ENCODE measurements around the gene RBM39. TPM values are rescaled to one million over a fixed set of nuclear protein-coding genes. Genes with fewer than 3 reads are reported as not detected.

The RBM39 gene
- total and polyA plus RNA-seq, 8 donors, result 98.7 to 426 (median 134) TPM

DNA sequence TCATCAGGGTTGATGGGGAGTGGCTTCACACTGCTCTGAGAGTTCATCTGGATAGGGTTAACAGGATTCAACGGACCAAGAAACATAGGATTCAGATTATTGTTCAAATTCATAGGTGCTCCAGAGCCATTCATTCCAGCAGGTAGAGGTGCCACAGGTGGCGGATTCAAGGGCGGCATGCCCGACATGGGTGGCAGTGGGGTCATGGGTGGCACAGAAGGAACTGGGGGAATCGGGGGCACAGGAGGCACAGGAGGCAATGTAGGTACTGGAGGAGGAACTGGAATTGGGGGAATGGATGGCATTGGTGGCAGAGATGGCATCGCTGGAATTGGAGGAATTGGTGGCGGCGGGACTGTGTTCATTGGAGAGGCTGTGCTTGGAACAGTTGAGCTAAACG lies 87.6 kb downstream of the RBM39 start:
- WGBS, 2 donors, result 95 to 96% methylated on average over 9 of the region's 9 CpGs
- Histone ChIP-seq H3K27ac (no peak overlapping the region), H3K9me3 (no peaks in the 10 kb centered on the region), H3K4me3 (no peak overlapping the region), H3K36me3 (peaks cover 0 to 19% (median 19%) of the 10 kb centered on the region in 3 donors), H3K4me1 (peaks cover 0 to 14% (median 13%) of the 10 kb centered on the region in 3 donors), H3K27me3 (no peaks in the 10 kb centered on the region)
- intact Hi-C loops (cut with DNase I), result no loop called here
- TF ChIP-seq, protein P1, sequence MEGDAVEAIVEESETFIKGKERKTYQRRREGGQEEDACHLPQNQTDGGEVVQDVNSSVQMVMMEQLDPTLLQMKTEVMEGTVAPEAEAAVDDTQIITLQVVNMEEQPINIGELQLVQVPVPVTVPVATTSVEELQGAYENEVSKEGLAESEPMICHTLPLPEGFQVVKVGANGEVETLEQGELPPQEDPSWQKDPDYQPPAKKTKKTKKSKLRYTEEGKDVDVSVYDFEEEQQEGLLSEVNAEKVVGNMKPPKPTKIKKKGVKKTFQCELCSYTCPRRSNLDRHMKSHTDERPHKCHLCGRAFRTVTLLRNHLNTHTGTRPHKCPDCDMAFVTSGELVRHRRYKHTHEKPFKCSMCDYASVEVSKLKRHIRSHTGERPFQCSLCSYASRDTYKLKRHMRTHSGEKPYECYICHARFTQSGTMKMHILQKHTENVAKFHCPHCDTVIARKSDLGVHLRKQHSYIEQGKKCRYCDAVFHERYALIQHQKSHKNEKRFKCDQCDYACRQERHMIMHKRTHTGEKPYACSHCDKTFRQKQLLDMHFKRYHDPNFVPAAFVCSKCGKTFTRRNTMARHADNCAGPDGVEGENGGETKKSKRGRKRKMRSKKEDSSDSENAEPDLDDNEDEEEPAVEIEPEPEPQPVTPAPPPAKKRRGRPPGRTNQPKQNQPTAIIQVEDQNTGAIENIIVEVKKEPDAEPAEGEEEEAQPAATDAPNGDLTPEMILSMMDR (IDR thresholded peaks at IDR 0.05), result no peak
- DNase-seq (no peak), ATAC-seq (no peak), FAIRE-seq (no peak)

DNA sequence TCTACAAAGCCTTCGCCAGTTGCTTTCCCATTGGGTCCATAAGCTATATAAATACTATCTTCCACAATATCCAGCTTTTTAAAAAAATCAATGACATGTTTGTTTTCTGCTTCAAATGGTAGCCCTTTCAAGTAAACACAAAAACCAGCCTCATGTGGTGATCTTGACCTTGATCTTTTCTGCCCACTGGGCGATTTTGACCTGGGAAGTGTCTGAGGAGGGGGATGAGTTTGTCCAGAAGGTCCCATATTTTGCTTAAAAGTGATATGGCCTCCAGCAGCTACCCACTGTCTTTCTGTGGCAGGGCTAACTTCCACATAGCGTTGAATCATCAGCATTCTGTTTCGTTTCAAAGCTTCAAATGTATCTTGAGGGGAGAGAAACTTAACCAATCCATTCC lies 88.2 kb downstream of the RBM39 start:
- TF ChIP-seq, protein P1 (IDR thresholded peaks at IDR 0.05), result no peak
- no peaks in the 10 kb centered on the region for H3K9me3 ChIP-seq
- H3K27me3 ChIP-seq, result no peaks in the 10 kb centered on the region
- intact Hi-C loops (cut with DNase I), result no loop called here
- no peak for DNase-seq
- no peak overlapping the region for H3K4me3 ChIP-seq
- no peak for FAIRE-seq
- H3K27ac ChIP-seq, result no peak overlapping the region
- no peak for ATAC-seq
- 89 to 90% methylated on average over 4 of the region's 4 CpGs for WGBS, 2 donors
- H3K4me1 ChIP-seq, result peaks cover 0 to 11% (median 8%) of the 10 kb centered on the region in 3 donors
- peaks cover 0 to 19% (median 19%) of the 10 kb centered on the region in 3 donors for H3K36me3 ChIP-seq

Other genes with a start within 250 kb of the RBM39 start
- gene C20orf173, start 212.6 kb downstream of the RBM39 start, total RNA-seq, result not detected
- not detected for gene C20orf173, start 212.6 kb downstream of the RBM39 start, polyA plus RNA-seq
- 100 to 1,000 TPM; 112 to 167 (median 124) TPM for gene ERGIC3, start 200.2 kb downstream of the RBM39 start, total RNA-seq
- gene ERGIC3, start 200.2 kb downstream of the RBM39 start, polyA plus RNA-seq, result 100 to 1,000 TPM; 160 to 168 TPM
- 10 to 100 TPM; 32.7 to 65.9 (median 38.2) TPM for gene SPAG4, start 126.4 kb downstream of the RBM39 start, total RNA-seq
- gene SPAG4, start 126.4 kb downstream of the RBM39 start, polyA plus RNA-seq, result 10 to 100 TPM; 32.2 to 51.3 TPM
- gene CPNE1, start 77.4 kb downstream of the RBM39 start, total RNA-seq, result 100 to 1,000 TPM in 1 of 6 donors, 10 to 100 TPM in 5; 59.7 to 100 (median 70.6) TPM
- 100 to 1,000 TPM; 131 to 138 TPM for gene CPNE1, start 77.4 kb downstream of the RBM39 start, polyA plus RNA-seq
- gene RBM12, start 77.4 kb downstream of the RBM39 start, total RNA-seq, result 10 to 100 TPM; 21.0 to 46.7 (median 28.3) TPM
- gene RBM12, start 77.4 kb downstream of the RBM39 start, polyA plus RNA-seq, result 1 to 10 TPM; 6.2 to 9.7 TPM
- 10 to 100 TPM; 11.0 to 19.5 (median 12.8) TPM for gene NFS1, start 42.9 kb downstream of the RBM39 start, total RNA-seq
- 10 to 100 TPM; 23.8 to 34.8 TPM for gene NFS1, start 42.9 kb downstream of the RBM39 start, polyA plus RNA-seq
- 10 to 100 TPM; 38.6 to 65.1 (median 62.0) TPM for gene ROMO1, start 42.9 kb downstream of the RBM39 start, total RNA-seq
- gene ROMO1, start 42.9 kb downstream of the RBM39 start, polyA plus RNA-seq, result 100 to 1,000 TPM; 275 to 310 TPM
- 10 to 100 TPM; 11.1 to 20.3 (median 12.1) TPM for gene PHF20, start 29.8 kb upstream of the RBM39 start, total RNA-seq
- 10 to 100 TPM in 1 of 2 donors, 1 to 10 TPM in 1; 9.4 to 11.9 TPM for gene PHF20, start 29.8 kb upstream of the RBM39 start, polyA plus RNA-seq
- gene SCAND1, start 212.2 kb upstream of the RBM39 start, total RNA-seq, result 10 to 100 TPM; 24.2 to 43.6 (median 36.5) TPM
- 100 to 1,000 TPM; 103 to 224 TPM for gene SCAND1, start 212.2 kb upstream of the RBM39 start, polyA plus RNA-seq
- 1 to 10 TPM; 2.2 to 4.7 (median 2.7) TPM for gene CNBD2, start 226.3 kb upstream of the RBM39 start, total RNA-seq
- gene CNBD2, start 226.3 kb upstream of the RBM39 start, polyA plus RNA-seq, result 10 to 100 TPM; 10.9 to 23.8 TPM